Bronchial epithelial cell (primary cell): ENCODE results near the gene KNDC1. TPM values are rescaled to one million over a fixed set of nuclear protein-coding genes. Genes with fewer than 3 reads are reported as not detected.
A peak's percentile ranks its signal among the peaks of the same experiment; 100 is the strongest.

Source experiments
- DNase-seq: peaks from one replicate; pipeline ENCODE4 v3.0.0-alpha.2; 2010; ENCODE audit warnings: low read depth
- FAIRE-seq: peaks from 2 replicates; lab custom pipeline; 2011; peaks lifted over from hg19 to GRCh38; lab: Jason Lieb, UNC
- H3K27me3 ChIP-seq: 2 replicates; pipeline ENCODE4 v1.5.1; 2011; ENCODE audit warnings: low read length; ENCODE audit not compliant: control insufficient read depth, insufficient read depth
- H3K36me3 ChIP-seq: 2 replicates; pipeline ENCODE4 v1.5.1; 2011; ENCODE audit warnings: low read length; ENCODE audit not compliant: control insufficient read depth, insufficient read depth
- H3K4me3 ChIP-seq: 2 replicates; pipeline ENCODE4 v1.5.1; 2011; ENCODE audit warnings: mild to moderate bottlenecking, low read depth, low read length, control low read depth
- CTCF ChIP-seq: IDR thresholded peaks from 2 replicates; pipeline ENCODE4 v1.5.1; 2011; ENCODE audit warnings: mild to moderate bottlenecking, moderate library complexity, low read length, control low read depth, inconsistent platforms; ENCODE audit not compliant: insufficient read depth, severe bottlenecking
- total RNA-seq: library from RNA; depleted of rRNA; stranded (reverse); fragments of >200 nt; gene quantifications from 2 replicates; pipeline ENCODE4 v1.2.1, GENCODE V29; 2014

The KNDC1 gene
- total RNA-seq, 1 donor from 2014 or later = under 0.01 TPM

DNA sequence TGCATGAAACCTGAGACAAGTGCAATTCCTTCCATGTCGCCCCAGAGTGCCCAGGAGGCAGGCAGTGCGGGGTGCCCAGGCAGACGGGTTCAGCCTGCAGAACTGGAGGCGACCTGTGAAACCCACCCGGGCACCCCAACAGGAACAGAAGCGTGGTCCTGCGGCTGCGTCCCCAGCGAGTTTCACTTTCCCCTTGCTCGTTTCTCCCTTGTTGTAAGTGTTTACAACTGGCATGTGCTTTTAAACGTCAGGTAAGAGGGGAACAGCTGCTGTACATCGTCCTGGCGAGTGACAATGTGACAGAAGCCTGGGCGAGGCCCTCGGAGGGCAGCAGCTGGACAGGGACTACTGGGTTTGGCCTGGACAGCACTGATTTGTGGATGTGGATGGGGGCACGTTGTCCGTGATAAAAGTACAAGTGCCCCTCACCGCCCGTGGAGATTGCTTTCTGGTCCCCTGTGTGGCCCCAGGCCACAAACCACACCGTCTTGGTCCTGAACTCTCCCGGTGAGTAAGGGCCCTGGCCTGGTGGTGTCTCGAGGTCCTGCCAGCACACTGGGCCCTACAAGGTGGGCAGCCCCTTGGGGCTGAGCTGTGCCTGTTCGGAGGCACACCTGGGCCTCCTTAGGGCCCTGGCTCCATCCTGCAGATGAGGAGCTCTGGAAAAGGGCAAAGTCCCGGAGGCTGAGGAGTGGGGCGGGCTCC lies 81.6 kb downstream of the KNDC1 start:
- Histone ChIP-seq H3K27me3 (peaks cover 27% of the 10 kb centered on the region), H3K4me3 (no peak overlapping the region)

DNA sequence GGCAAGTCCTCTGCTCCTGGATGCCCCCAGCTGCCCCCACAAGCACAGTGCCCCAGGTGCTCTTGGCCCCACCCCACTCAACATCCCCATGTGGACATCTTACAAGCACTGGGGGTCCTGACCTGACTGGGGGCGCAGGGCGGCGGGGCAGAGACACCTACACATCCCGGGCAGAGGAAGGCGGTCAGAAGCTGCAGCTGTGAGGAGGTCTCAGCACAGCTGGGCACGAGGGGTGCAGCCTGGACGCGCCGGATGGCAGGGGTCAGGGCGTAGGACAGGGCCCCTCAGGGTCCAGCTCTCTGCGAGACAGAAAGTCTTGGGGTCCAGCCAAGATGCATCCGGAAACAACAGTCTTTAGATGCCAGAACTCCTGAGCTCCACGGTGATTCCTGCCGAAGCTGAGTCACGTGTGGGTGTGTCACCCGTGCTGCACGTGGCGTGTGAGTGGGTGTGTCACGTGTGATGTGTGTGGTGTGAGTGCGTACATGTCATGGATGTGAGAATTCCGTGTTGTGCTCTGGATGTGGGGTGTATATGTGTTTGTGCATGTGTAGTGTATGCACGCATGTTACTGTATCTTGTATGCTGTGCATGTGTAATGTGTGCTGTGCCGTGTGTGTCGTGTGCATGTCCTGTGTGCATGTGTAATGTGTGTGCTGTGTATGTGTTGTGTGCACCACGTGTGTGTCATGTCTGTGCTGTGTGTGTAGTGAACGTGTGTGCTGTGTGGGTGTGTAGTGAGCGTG lies 82.8 kb downstream of the KNDC1 start:
- peak; percentile 95 for FAIRE-seq
- peaks cover 21% of the 10 kb centered on the region for H3K27me3 ChIP-seq

More for the DNA sequence above, 81.6 kb downstream of the KNDC1 start:
- no peak for TF ChIP-seq CTCF
- DNase-seq (no peak), FAIRE-seq (no peak)
- no peaks in the 10 kb centered on the region for H3K36me3 ChIP-seq

DNA sequence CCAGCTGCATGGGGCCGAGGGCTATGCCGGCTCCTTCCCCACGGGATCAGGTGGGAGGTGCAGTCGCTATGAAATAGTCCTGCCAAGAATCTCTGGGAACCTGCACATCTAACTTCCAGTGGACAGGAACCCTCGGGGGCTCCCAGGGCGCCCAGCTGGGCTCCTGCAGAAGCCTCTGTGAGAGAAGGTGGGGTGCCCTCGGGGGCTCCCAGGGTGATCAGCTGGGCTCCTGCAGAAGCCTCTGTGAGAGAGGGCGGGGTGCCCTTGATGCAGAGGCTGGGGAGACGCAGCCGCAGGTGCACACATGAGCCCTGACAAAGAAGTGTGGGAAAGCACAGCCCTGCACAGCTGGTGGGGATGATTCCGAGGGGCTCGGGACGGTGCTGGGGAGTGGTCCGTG lies 83.6 kb downstream of the KNDC1 start:
- FAIRE-seq = no peak
- peaks cover 19% of the 10 kb centered on the region for H3K27me3 ChIP-seq
- no peak for DNase-seq
- H3K36me3 ChIP-seq = no peaks in the 10 kb centered on the region
- H3K4me3 ChIP-seq = no peak overlapping the region
- no peak for TF ChIP-seq CTCF

More for the DNA sequence above, 82.8 kb downstream of the KNDC1 start:
- no peak for TF ChIP-seq CTCF
- no peak overlapping the region for H3K4me3 ChIP-seq
- DNase-seq = no peak
- H3K36me3 ChIP-seq = no peaks in the 10 kb centered on the region

- no peaks in the 10 kb centered on the region for H3K36me3 ChIP-seq
- TF ChIP-seq CTCF = no peak
- H3K27me3 ChIP-seq = peaks cover 15% of the 10 kb centered on the region
- FAIRE-seq (no peak), DNase-seq (no peak)
- H3K4me3 ChIP-seq = no peak overlapping the region
Observed at GRCh38 chr10:133245439-133246235, 85.6 kb downstream of the KNDC1 start.

- Histone ChIP-seq H3K36me3 (no peaks in the 10 kb centered on the region), H3K27me3 (peaks cover 9% of the 10 kb centered on the region), H3K4me3 (no peak overlapping the region)
- DNase-seq (no peak), FAIRE-seq (no peak)
- TF ChIP-seq CTCF = no peak
Observed at GRCh38 chr10:133246236-133246626, 86.2 kb downstream of the KNDC1 start.
